GM23248 (cell line): ENCODE results near the gene HEY2. TPM values are rescaled to one million over a fixed set of nuclear protein-coding genes. Genes with fewer than 3 reads are reported as not detected.

Experiments used
- DNase-seq: peaks from one replicate; pipeline ENCODE4 v3.0.0-alpha.2; 2015
- H2AFZ ChIP-seq: fragments of 200-600 bp; sonication (generic); 2 replicates; pipeline ENCODE4 v1.6.1; 2016; ENCODE audit warnings: antibody characterized with exemption
- H3F3A ChIP-seq: fragments of 200-600 bp; sonication (generic); 2 replicates; pipeline ENCODE4 v1.6.1; 2016; ENCODE audit warnings: mild to moderate bottlenecking, antibody characterized with exemption, mixed run types; ENCODE audit not compliant: insufficient read depth
- H3K27ac ChIP-seq: fragments of 200-600 bp; sonication (generic); 2 replicates; pipeline ENCODE4 v1.5.1; 2016; ENCODE audit warnings: mild to moderate bottlenecking
- H3K27me3 ChIP-seq: fragments of 200-600 bp; sonication (generic); replicated peaks from 2 replicates; pipeline ENCODE4 v1.6.1; 2016; ENCODE audit warnings: mild to moderate bottlenecking; ENCODE audit not compliant: insufficient read depth
- H3K36me3 ChIP-seq: fragments of 200-600 bp; sonication (generic); 2 replicates; pipeline ENCODE4 v1.6.1; 2016; ENCODE audit warnings: low read depth, mild to moderate bottlenecking
- H3K4me1 ChIP-seq: fragments of 200-600 bp; sonication (generic); 2 replicates; pipeline ENCODE4 v1.6.1; 2016; ENCODE audit warnings: mild to moderate bottlenecking; ENCODE audit not compliant: insufficient read depth
- H3K4me2 ChIP-seq: fragments of 200-600 bp; sonication (generic); one replicate; pipeline ENCODE4 v1.6.1; 2016; ENCODE audit warnings: mild to moderate bottlenecking; ENCODE audit not compliant: unreplicated experiment
- H3K4me3 ChIP-seq: fragments of 200-600 bp; sonication (generic); 2 replicates; pipeline ENCODE4 v1.5.1; 2016; ENCODE audit warnings: mild to moderate bottlenecking
- H3K79me2 ChIP-seq: fragments of 200-600 bp; sonication (generic); 2 replicates; pipeline ENCODE4 v1.6.1; 2016; ENCODE audit warnings: mild to moderate bottlenecking; ENCODE audit not compliant: insufficient read depth
- H3K9ac ChIP-seq: fragments of 200-600 bp; sonication (generic); 2 replicates; pipeline ENCODE4 v1.6.1; 2016; ENCODE audit warnings: mild to moderate bottlenecking
- H3K9me2 ChIP-seq: fragments of 200-600 bp; sonication (generic); 2 replicates; pipeline ENCODE4 v1.6.1; 2016; ENCODE audit warnings: mixed run types, mild to moderate bottlenecking, moderate library complexity; ENCODE audit not compliant: insufficient read depth
- H3K9me3 ChIP-seq: fragments of 200-600 bp; sonication (generic); one replicate; pipeline ENCODE4 v1.6.1; 2017; ENCODE audit warnings: low read depth
- H4K20me1 ChIP-seq: fragments of 200-600 bp; sonication (generic); 2 replicates; pipeline ENCODE4 v1.6.0; 2016; ENCODE audit not compliant: insufficient read depth
- EZH2 ChIP-seq: fragments of 200-600 bp; sonication (generic); IDR thresholded peaks from 2 replicates; pipeline ENCODE4 v1.6.1; 2018; ENCODE audit warnings: antibody characterized with exemption, mild to moderate bottlenecking; ENCODE audit not compliant: insufficient read depth, poor library complexity, severe bottlenecking
- EZH2phosphoT487 ChIP-seq: fragments of 200-600 bp; sonication (generic); IDR thresholded peaks from 2 replicates; pipeline ENCODE4 v1.6.1; 2018; ENCODE audit warnings: antibody characterized with exemption, moderate library complexity, mild to moderate bottlenecking, low read depth; ENCODE audit not compliant: insufficient read depth
- WGBS, 2 experiments: methylation state at CpG; one replicate each; pipeline ENCODE4 v1.1.6; 2015 to 2017; ENCODE audit warnings: low lambda C conversion rate in 2 of 2, low coverage in 1 of 2; ENCODE audit errors: missing lambda C conversion rate in 2 of 2; 5-methylcytosine and 5-hydroxymethylcytosine counted together
- in situ Hi-C: fragments of 300-500 bp; cut with MboI; formaldehyde crosslinking; loops from 2 replicates; pipeline ENCODE4 v1.15.0; 2020
- polyA plus RNA-seq: library from polyadenylated mRNA; unstranded; fragments of >200 nt; fragmentation: Nextera tagmentation; extraction: Ambion mirVana; gene quantifications from 2 replicates; pipeline ENCODE4 v1.2.1, GENCODE V29; 2016
- total RNA-seq: library from RNA; depleted of rRNA; stranded (reverse); fragments of >200 nt; shearing (Covaris generic); gene quantifications from 2 replicates; pipeline ENCODE4 v1.2.3, GENCODE V29; 2014

Gene HEY2
- total and polyA plus RNA-seq, 2 experiments from 2014 or later = not detected

GRCh38 chr6:125707615-125708243, 41.7 kb upstream of the HEY2 start:
- no peak for DNase-seq
- Histone ChIP-seq H3K79me2 (no peaks in the 10 kb centered on the region), H3K27ac (no peak overlapping the region), H3K4me1 (no peaks in the 10 kb centered on the region), H3K9me2 (no peaks in the 10 kb centered on the region), H3K27me3 (no peaks in the 10 kb centered on the region; the same call in 1 of the 2 replicates), H3F3A (no peaks in the 10 kb centered on the region), H3K9me3 (no peaks in the 10 kb centered on the region), H2AFZ (no peak overlapping the region), H3K36me3 (no peaks in the 10 kb centered on the region), H3K9ac (no peak overlapping the region), H3K4me2 (no peak overlapping the region), H3K4me3 (no peak overlapping the region), H4K20me1 (no peaks in the 10 kb centered on the region)
- in situ Hi-C loops = no loop called here
- 40 to 42% methylated on average over 4 of the region's 4 CpGs for WGBS, 2 experiments
- TF ChIP-seq EZH2 (no peak), EZH2phosphoT487 (no peak)

- DNase-seq = no peak
- H3K4me2 ChIP-seq = no peak overlapping the region
- in situ Hi-C loops = no loop called here
- no peaks in the 10 kb centered on the region for H3K9me2 ChIP-seq
- no peak overlapping the region for H3K27ac ChIP-seq
- H3K4me1 ChIP-seq = no peaks in the 10 kb centered on the region
- H2AFZ ChIP-seq = no peak overlapping the region
- H3K27me3 ChIP-seq = no peaks in the 10 kb centered on the region; the same call in 1 of the 2 replicates
- H3K4me3 ChIP-seq = no peak overlapping the region
- no peaks in the 10 kb centered on the region for H3K36me3 ChIP-seq
- H3F3A ChIP-seq = no peaks in the 10 kb centered on the region
- H4K20me1 ChIP-seq = no peaks in the 10 kb centered on the region
- H3K9ac ChIP-seq = no peak overlapping the region
- TF ChIP-seq EZH2 (no peak), EZH2phosphoT487 (no peak)
- WGBS, 2 experiments = 7 to 11% methylated on average over 4 of the region's 4 CpGs
- H3K9me3 ChIP-seq = no peaks in the 10 kb centered on the region
- no peaks in the 10 kb centered on the region for H3K79me2 ChIP-seq
Measured at GRCh38 chr6:125711013-125711675, 38.3 kb upstream of the HEY2 start.

GRCh38 chr6:125714441-125715090, 34.9 kb upstream of the HEY2 start:
- no peak overlapping the region for H2AFZ ChIP-seq
- no peak overlapping the region for H3K27ac ChIP-seq
- H3F3A ChIP-seq = no peaks in the 10 kb centered on the region
- no peaks in the 10 kb centered on the region for H3K9me2 ChIP-seq
- in situ Hi-C loops = no loop called here
- H3K27me3 ChIP-seq = no peaks in the 10 kb centered on the region
- no peaks in the 10 kb centered on the region for H3K36me3 ChIP-seq
- no peak overlapping the region for H3K4me2 ChIP-seq
- no peaks in the 10 kb centered on the region for H4K20me1 ChIP-seq
- H3K9ac ChIP-seq = no peak overlapping the region
- H3K4me3 ChIP-seq = no peak overlapping the region
- H3K79me2 ChIP-seq = no peaks in the 10 kb centered on the region
- WGBS, 2 experiments = 11 to 14% methylated on average over 2 of the region's 2 CpGs
- no peak for TF ChIP-seq EZH2phosphoT487
- no peak for TF ChIP-seq EZH2
- DNase-seq = no peak
- H3K9me3 ChIP-seq = no peaks in the 10 kb centered on the region
- H3K4me1 ChIP-seq = no peaks in the 10 kb centered on the region

GRCh38 chr6:125717120-125717731, 32.2 kb upstream of the HEY2 start:
- no peaks in the 10 kb centered on the region for H3F3A ChIP-seq
- no peak overlapping the region for H3K4me2 ChIP-seq
- no peak overlapping the region for H3K4me3 ChIP-seq
- 1 to 3% methylated on average over 2 of the region's 2 CpGs for WGBS, 2 experiments
- H4K20me1 ChIP-seq = no peaks in the 10 kb centered on the region
- no peak for TF ChIP-seq EZH2phosphoT487
- TF ChIP-seq EZH2 = no peak
- 0 out of 2 replicates have a peak, but pooled peaks cover 2% of the 10 kb centered on the region for H3K27me3 ChIP-seq
- no peaks in the 10 kb centered on the region for H3K9me3 ChIP-seq
- H3K36me3 ChIP-seq = no peaks in the 10 kb centered on the region
- no peak overlapping the region for H2AFZ ChIP-seq
- H3K79me2 ChIP-seq = no peaks in the 10 kb centered on the region
- no peak overlapping the region for H3K9ac ChIP-seq
- DNase-seq = no peak
- no peaks in the 10 kb centered on the region for H3K4me1 ChIP-seq
- in situ Hi-C loops = no loop called here
- no peak overlapping the region for H3K27ac ChIP-seq
- no peaks in the 10 kb centered on the region for H3K9me2 ChIP-seq
